ENCODE measurements around the gene PPM1H.

DNA sequence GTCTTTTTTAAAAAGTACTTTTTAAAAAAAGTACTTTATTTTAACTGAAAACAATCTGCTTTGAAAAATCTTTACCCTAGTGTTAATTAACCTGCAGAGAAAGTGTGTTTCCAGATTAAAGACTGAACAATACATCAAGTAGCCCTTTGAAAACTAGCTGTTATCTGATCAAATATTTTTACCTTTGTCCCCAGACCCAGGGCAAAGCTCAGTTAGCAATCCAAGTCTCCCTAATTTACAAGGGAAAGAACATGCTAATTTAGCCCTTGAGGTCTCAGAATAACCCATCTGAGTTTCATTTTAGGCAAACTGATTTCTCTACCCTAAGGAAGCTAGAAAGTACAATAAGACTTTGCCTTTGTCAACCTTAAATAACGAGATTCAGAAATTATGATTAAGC is 91.2 kb downstream of the PPM1H start:
- TF ChIP-seq EZH2 (IDR thresholded peaks at IDR 0.05; ENCODE audit: borderline replicate concordance, low read length), result no peak
- TF ChIP-seq CTCF (IDR thresholded peaks at IDR 0.05; ENCODE audit: low read length), result no peak

Data from OCI-LY1 (cell line).